ENCODE results near the gene RBMS1. TPM values are rescaled to one million over a fixed set of nuclear protein-coding genes. Genes with fewer than 3 reads are reported as not detected.

Gene RBMS1
- total and polyA plus RNA-seq, 2 experiments from 2014 or later, result 55.5 to 94.8 TPM

GRCh38 chr2:160407393-160408172 lies 86.0 kb downstream of the RBMS1 start (continued):
- TF ChIP-seq, protein P1, sequence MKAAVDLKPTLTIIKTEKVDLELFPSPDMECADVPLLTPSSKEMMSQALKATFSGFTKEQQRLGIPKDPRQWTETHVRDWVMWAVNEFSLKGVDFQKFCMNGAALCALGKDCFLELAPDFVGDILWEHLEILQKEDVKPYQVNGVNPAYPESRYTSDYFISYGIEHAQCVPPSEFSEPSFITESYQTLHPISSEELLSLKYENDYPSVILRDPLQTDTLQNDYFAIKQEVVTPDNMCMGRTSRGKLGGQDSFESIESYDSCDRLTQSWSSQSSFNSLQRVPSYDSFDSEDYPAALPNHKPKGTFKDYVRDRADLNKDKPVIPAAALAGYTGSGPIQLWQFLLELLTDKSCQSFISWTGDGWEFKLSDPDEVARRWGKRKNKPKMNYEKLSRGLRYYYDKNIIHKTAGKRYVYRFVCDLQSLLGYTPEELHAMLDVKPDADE (IDR thresholded peaks at IDR 0.05), result no peak

GRCh38 chr2:160406591-160407392 lies 86.8 kb downstream of the RBMS1 start:
- Mint-ChIP-seq H3K36me3 (ENCODE audit: low read depth) (no peaks in the 10 kb centered on the region; the same call in 2 of the 3 replicates), H3K4me3 (peak overlapping the region; percentile 87), H3K27me3 (ENCODE audit: insufficient read depth, low read depth, poor library complexity) (peaks cover 37% of the 10 kb centered on the region), H3K27ac (no peak overlapping the region), H3K9me3 (no peaks in the 10 kb centered on the region; the same call in 1 of the 3 replicates), H3K4me1 (peaks cover 51% of the 10 kb centered on the region)
- DNase-seq (ENCODE audit: low spot score) (peak; percentile 51), ATAC-seq (peak; percentile 13)
- Histone ChIP-seq H3F3A (replicated peaks; ENCODE audit: low read depth) (0 out of 2 replicates have a peak, but pooled peaks cover 3% of the 10 kb centered on the region), H3K4me2 (peak overlapping the region; percentile 80), H3K9me2 (ENCODE audit: insufficient read depth) (no peaks in the 10 kb centered on the region), H4K20me1 (replicated peaks; ENCODE audit: insufficient read depth) (peaks cover 28% of the 10 kb centered on the region), H3K27me3 (ENCODE audit: insufficient read depth) (peaks cover 56% of the 10 kb centered on the region), H2AFZ (no peak overlapping the region), H3K79me2 (replicated peaks; ENCODE audit: insufficient read depth) (peaks cover 52% of the 10 kb centered on the region), H3K4me3 (peak overlapping the region; percentile 64), H3K27ac (ENCODE audit: low read depth) (no peak overlapping the region), H3K4me1 (ENCODE audit: insufficient read depth) (peaks cover 62% of the 10 kb centered on the region), H3K36me3 (ENCODE audit: insufficient read depth) (no peaks in the 10 kb centered on the region)
- TF ChIP-seq STAT1 (IDR thresholded peaks at IDR 0.05; ENCODE audit: unreplicated experiment), result no peak
- TF ChIP-seq JUNB (IDR thresholded peaks at IDR 0.05; ENCODE audit: unreplicated experiment), result no peak
- no peak for TF ChIP-seq ZNF462 (CRISPR knock-in tag; IDR thresholded peaks at IDR 0.05)
- TF ChIP-seq POLR2AphosphoS5 (IDR thresholded peaks at IDR 0.05; ENCODE audit: low read depth), result no peak
- TF ChIP-seq ZNF114 (CRISPR knock-in tag; IDR thresholded peaks at IDR 0.05), result no peak
- no peak for TF ChIP-seq CREB1 (CRISPR knock-in tag; IDR thresholded peaks at IDR 0.05; ENCODE audit: low read depth)
- no peak for TF ChIP-seq EZH2 (IDR thresholded peaks at IDR 0.05; ENCODE audit: low read depth, unreplicated experiment)
- TF ChIP-seq, protein P1 (IDR thresholded peaks at IDR 0.05), result no peak
- no peak for TF ChIP-seq ZNF331 (CRISPR knock-in tag; IDR thresholded peaks at IDR 0.05; ENCODE audit: low read depth)
- no peak for TF ChIP-seq EZH2phosphoT487 (IDR thresholded peaks at IDR 0.05; ENCODE audit: unreplicated experiment)
- no peak for TF ChIP-seq NANOG (IDR thresholded peaks at IDR 0.05; ENCODE audit: borderline replicate concordance)

All from GM23338 (cell line).